ENCODE data around the gene CPLX1.
"Not testable (repeated sequence)": the region's sequence is repeated elsewhere in the genome, so short reads cannot be mapped to it uniquely, and the experiment has no call there.

Gene CPLX1

DNA sequence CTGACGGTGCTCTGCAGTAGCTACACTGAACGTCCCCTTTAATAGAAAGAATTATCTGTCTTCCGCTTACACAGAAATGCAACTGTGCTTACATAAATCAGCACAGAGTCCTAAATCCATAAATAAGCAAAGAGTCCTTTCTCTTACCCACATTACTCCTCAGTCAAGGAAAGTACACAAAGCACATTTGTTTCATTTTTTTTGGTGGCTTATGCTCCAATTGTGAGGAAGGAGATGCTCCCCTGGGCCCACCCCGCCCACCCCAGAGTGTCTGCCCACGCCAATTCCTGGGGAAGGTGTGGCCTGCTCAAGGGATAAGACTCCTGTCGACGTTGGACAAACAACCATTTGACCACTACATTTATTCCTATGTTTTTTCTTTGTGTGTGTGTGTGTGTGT lies 53.8 kb downstream of the CPLX1 start:
- no peak for DNase-seq

DNA sequence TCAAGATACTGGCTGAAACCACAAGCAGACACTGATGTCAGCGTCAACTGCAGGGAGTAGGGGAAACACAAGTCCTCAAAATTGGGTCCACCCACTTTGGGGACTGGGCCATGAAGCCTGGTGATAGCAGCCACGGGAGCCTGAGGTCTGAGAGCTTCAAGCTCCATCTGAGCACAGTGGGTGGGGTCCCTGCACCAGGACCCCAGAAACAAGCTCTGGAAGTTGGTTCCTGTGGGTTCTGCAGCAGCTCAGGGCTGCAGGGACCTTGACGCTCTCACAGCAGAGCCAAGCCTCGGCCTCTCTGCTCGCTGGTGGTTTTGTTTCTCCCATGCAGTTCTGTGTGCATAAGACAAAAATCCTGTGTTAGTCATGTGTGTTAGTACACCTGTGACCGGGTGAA lies 54.5 kb downstream of the CPLX1 start:
- DNase-seq, result no peak

DNA sequence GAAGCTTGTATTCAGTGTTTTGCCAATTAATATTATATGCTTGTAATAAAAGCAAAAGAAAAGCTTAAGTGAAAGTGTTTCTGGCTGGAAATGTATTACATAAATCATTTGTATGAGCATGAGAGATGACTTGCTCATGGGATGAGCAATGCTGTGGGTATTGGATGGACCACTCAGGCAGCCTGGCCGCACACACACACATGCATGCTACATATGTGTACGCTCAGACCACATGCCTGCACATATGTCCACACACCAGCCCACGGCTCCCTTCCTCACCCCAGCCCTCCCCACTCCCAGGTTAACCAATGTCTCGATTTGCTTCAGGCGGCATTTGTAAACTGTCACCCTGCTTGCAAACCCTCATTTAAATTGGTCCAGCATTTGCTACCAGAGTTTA lies 55.9 kb downstream of the CPLX1 start:
- no peak for DNase-seq

DNA sequence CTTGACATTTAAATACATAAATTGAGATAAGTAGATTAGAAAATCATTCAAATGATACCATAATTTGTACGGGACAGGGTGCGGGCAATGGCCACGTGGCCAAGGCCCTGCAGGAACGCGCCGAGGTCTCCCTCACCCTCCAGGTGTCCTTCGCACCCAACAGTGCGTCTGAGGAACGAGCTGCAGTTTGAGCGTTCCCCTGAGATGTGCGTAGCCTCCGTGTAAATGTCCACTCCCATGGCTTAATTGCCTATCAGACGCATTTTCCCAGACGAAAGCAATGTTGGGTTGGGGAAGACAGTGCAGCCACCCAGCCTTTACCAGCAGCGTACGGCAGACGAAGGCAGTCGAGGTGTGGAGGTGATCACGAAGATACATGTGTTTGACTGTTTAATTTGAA lies 56.4 kb downstream of the CPLX1 start:
- no peak for DNase-seq

DNA sequence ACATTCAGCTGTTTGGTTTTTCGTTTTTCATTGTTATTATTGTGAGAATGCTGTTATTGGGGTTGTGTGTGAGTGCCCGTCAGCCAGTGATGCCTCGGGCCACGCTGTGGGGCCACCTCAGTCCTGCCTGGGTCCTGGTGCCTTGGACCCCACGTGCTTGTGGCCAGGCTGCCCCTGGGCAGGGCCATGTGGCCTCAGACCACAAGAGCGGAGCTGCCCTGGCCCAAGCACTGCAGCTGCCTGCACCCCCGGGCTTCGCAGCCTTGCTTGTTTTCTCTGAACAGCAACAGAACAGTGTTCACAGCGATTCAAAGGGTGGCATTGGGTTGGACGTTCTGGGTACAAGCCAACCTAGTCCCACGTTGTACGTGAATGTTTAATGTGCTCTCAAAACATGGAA lies 56.9 kb downstream of the CPLX1 start:
- no peak for DNase-seq

DNA sequence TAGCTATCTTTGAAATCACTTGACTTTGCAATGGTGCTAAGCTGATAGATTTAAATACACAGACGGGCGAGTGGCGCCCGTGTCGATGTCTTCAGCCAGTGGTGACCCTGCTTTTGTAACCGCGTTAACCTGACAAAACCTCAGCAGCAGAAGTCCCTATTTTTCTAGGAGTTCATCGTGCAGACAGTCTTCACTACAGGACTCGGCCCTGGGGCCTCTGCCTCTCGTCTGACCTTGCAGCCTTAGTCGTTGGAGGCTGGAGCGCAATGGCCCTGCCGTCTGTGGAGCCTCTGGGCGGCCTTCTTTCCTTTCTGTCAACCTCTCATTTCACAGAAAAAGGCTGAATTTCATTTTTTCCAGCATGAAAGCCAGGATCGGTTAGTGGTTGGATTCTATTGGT lies 57.9 kb downstream of the CPLX1 start:
- DNase-seq, result no peak

DNA sequence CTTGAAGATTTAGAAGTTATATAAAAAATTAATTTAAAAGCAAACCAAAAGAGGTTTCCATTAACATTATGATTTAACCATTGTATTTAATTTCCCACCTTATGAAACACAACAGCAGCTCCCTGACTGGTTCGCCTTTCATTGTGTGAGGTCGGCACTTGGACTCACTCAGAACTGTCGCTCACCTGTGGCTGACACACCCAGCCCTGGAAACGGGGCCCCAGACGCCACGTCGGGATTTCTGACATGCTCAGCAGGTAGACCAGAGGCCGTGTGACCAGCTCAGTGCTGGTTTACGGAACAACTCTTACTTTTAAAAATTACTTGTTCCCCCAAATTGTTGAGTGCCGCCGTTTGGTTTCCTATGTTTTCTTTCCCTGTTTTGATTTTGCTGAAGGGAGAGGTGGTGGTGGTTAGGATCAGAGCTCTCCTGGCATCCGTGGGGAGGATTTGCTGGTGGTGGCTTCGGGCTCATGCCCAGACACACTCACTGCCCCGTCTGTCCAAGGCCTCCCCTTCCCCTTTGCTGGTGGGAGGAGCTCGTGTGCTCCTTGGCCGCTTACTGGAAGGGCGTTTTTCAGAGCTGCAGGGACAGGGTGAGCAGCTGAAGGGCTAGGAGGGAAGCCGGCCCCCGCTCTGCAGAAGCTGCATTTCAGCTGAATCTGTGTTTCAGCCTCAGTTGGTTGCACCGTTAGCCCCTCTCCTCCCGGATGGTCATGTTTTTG lies 59.2 kb downstream of the CPLX1 start:
- DNase-seq, result no peak

DNA sequence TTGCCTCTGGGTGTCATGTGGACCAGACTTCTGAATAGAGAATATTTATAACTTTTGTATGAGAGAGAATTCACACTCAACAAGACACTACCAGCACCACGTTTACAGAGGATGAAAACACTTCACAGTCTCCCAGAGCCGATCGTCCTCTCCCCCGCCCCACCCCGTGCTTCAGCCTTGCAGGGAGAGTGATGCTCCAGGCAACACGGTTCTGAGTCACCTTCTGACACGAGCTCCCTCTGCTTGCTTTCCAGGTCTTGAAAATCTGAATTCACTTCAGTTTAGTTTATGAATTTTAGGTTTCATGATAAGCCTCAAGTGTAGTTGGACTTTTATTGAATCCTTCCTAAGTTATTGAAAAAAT lies 59.8 kb downstream of the CPLX1 start:
- no peak for DNase-seq

DNA sequence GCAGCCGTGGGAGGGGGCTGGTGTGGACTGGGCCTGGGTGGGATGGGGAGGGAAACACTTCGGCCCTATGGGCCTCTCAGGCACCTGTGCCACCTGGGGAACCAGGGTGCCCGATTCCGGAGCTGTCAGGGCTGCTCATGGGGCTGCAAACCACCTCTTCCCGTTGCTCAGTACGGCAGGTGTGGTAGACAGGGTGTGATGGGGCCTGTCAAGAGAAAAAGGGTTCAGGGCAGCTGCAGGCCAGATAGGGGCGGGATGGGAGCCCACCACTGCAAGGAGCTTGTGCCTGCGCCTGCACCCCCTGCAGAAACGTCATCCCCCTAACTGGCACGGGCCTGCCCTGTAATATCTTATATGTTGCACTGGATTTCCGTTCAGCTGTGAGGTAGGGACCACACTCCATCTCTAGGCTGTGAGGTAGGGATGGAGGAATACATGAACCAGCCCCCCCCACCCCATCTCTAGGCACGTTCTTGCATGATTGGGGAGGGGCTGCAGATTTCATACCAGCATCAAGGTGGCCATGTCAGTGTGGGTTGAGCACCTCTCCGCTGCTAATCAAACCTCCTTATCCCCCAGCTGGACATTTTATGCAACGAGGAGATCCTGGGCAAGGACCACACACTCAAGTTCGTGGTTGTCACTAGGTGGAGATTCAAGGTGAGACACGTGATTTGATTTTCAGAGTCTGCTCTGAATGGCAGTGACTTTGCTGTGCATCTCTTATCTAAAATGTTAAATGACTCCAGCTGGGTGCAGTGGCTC lies 61.3 kb downstream of the CPLX1 start:
- DNase-seq, result no peak

DNA sequence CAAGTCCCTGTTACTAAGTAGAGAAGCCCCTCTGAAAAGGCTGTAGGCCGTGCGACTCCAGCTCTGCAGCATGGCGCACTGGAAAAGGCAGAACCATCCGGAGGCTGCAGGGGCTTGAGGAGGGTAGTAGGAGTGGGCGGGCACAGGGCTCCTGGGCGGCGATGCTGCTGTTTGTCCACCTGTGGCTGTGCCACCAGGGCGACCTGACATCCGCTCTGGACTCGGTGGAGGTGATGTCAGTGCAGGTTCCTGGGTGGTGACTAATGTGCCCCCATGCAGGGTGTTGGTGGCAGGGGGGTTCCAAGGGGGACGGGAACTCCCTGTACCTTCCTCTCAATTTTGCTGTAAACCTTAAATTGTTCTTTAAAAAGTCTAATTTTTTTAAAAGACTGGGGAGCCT lies 62.0 kb downstream of the CPLX1 start:
- peak; percentile 21 for DNase-seq

DNA sequence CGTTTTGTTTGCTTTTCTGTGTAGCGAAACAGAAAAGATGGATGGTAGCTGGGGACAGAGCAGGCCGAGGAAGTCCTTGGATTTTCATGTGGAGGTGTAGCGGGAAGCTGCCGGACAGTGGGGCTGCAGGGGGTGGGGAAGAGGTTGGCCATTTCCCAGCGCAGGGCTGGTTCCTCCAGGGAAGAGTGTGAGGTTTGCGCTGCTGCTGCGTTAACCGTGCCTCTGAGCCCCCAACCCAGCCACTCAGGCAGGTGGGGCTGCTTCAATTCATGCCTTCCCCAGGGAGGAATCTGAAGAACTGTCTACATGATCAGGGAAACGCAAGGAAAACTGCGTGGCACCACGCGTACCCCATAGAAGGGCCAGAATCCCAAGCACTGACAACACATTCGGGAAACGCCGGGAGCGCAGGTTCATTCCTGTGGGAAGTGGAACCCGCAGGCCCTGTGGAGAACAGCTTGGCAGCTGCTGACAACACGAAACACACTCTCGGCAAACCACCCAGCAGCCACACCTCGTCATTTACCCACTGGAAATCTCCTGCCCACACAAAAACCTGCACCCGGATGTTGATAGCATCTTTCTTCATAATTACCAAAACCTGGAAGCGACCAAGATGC lies 62.6 kb downstream of the CPLX1 start:
- no peak for DNase-seq

DNA sequence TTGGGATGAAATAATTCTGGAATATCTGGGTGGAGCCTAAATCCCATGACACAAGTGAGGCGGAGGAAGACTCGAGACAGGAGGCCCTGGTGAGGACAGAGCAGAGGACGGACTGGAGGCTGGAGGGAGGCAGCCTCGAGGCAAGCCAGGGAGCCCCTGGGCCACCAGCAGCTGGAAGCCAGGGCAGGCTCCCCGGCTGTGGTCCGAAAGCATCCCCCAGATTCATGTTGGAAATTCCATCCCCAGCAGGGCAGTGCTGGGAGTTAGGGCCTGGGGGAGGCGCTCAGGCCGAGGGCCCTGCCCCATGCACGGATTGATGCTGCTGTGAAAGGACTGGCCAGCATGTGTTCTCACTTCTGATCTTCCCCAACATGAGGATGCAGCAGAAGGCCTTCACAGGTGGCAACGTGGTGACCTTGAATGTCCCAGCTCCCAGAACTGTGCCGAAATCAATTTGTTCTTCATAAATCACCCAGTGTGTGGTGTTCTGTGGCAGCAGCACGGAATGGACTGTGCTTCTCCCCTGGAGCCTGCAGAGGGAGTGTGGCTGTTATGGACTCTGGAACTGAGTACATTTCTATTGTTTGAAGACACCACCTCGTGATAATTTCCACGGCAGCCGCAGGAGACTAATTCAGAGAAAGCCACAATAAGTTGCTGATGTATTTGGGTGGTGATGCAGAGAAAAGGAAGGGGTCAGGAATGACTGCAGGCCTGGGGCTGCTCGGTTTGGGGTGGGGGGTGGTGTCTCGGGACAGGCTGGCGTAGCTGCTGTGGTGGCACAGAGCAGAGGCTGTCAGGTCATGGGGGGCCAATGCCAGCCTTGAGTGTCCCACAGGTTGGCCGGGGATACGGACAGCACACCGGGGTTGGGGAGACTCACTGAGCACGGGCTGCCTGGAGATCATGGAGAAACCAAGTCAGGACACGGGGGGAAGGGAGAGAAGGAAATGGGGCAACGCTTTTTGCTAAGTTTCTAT lies 63.4 kb downstream of the CPLX1 start:
- DNase-seq, result no peak

DNA sequence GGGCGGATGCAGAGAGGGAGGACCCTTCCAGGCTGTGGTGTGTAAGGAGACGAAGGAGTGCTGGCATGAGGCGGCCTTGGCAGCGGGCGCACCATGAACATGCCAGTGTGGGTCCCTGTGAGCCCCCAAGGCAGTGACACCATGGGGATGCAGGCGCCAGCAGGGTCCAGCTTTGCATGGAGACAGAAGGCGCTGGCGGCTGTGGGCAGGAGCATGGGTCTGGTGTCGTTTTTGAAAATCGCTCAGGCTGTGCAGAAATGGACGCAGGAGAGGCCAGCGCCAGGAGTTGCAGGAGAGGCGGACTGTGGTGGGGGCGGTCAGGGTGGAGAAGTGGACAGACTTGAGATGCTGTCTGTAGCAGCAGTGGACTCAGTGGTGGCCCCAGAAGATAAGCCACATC lies 64.2 kb downstream of the CPLX1 start:
- DNase-seq, result no peak

DNA sequence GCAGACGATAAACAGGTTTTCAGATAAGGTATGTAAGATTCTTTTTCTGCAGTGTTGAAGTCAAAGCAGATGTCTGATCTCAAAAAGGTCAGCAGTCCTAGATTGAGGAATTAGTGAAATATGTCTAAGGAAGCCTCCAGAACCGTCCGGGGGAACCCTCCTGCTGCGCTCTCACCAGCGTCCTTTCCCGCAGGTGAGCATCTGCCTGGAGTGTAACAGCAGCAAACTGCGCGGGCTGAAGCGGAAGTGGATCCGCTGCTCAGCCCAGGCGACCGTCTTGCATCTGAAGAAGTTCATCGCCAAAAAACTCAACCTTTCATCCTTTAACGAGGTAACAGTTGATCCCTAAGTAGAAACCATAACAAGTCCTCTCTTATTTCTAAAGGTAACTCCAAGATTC lies 64.8 kb downstream of the CPLX1 start:
- DNase-seq, result no peak

DNA sequence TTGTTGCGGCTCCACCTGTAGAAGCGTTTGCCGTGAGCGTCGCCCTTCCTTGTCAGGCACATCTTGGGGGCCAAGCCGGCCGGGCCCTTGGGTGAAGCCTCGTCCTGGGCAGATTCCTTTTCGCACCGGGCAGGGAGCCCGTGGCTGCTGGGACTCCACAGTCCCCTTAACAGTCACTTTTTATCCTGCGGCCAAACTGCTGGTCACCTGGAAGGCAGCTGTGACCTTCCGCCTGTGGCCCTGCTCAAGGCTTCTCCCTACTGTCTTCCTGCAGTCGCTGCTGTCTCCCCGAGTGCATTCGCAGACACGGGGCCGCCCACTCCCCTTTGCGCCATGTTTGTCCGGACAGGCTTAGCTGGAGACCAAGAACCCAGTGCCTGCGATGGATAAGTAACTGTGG lies 65.3 kb downstream of the CPLX1 start:
- no peak for DNase-seq

DNA sequence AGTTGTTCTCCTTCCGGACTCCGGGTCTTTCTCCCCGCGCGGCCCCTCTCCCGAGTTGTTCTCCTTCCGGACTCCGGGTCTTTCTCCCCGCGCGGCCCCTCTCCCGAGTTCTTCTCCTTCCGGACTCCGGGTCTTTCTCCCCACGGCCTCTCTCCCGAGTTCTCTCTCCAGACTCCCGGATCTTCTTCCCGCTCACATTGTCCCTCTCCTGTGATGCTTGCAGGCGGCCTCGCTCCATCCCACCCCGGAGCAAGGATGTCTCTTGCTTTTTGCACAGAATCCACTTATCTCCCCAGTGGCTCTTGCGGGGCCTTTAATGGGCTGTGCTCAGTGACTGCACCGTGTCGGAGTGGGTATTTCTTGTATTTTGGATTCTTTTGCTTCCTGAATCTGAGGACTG lies 66.1 kb downstream of the CPLX1 start:
- not testable (repeated sequence) for DNase-seq

DNA sequence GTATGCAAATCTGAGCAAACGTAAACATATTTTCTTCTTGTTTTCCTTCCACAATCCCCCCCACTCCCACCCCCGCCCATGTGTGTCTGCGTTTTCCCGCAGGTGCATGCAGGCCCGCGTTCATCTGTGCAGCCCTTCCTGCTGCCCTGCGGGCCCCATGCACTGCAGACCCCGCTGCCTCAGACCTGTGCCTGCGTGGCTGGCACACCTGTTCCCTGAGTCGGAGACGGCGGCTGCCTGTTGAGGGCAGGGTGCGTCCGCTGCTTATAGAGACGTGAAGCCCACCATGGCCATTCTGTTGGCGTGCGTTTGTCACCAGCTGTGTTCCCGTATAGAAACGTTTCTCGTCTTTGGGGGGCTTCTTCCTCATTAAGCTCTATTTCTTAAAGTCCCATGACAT lies 68.8 kb downstream of the CPLX1 start:
- DNase-seq, result no peak

DNA sequence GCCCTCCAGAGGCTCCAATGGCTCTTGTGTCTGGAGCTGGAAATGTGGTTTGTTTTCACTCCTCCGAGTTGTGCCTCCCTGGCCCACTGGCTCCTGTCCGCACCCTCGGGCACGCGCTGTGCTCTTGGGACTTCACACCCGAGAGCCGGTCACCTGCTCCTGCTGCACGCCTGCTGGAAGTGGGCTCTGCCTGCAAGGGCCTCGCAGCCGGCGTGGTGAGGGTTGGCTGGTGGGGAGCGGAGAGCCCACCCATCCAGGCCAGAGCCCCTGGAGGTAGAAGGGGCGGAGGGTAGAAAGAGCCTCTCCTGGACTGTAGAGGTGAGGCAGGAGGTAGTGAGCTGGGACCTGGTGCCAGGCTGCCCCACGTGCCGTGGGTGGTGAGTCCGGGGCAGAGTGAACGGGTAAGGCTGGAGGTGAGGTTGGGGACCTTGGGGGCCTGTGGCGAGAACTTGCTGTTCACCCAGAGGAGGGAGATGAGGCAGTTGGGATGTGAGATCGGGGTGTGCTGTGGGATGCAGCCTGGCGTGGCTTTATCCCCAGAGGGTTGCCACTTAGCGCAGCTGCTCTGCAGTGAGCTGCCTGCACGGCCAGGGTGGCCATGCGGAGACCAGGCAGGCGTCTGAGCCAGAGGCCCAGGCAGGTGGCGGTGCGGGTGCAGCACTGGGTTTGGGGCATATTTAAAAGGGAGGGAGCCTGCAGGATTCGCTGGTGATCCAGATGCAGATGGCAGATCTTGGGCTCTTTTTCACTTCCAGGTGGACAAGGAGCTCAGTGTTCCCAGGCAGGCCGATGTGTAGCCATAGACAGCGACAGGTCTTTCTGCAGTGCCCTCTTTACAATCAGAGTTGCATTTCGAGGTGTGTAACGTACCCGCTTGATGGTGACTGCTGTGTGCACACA lies 71.5 kb downstream of the CPLX1 start:
- DNase-seq, result no peak

DNA sequence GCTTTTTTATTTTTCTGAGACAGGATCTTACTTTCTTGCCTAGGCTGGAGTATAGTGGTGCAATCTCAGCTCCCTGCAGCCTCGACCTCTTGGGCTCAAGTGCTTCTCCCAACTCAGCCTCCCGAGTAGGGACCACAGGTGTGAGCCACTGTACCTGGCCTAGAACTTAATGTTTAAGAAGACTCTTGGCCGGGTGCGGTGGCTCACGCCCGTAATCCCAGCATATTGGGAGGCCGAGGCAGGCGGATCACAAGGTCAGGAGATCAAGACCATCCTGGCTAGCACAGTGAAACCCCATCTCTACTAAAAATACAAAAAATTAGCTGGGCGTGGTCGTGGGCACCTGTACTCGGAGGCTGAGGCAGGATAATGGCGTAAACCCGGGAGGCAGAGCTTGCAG lies 72.7 kb downstream of the CPLX1 start:
- not testable (repeated sequence) for DNase-seq

DNA sequence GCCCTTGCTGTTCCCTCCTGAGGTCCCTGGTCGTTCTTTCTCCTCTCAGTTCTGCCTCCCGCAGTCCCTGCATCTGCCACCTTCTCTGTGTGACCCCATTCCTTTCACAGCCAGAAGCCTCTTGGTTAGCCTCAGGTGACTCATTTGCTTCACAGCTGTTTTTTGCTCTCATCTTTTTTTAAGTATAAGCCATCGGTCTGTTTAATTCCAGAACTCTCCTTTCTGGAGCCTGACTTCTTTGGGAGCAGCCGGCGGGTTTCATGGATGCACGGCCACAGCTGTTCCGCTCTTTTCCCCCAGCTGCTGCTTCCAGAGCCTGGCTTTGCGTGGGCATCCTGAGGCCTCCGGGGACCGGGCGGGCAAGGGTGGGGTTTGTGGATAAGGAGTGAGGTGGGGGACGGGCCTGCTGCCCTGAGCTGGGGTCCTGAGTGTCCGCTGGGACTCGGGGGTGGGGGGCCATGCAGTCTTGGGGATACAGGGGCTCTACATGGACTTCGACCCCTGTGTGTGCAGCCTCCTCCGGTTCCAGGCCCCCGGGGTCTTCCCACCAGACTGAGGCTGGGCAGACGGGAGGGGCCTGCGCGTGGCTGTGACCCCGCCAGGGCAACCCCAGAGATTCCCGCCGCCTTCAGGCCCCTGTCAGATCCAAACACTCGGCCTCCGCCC lies 73.6 kb downstream of the CPLX1 start:
- DNase-seq, result no peak

DNA sequence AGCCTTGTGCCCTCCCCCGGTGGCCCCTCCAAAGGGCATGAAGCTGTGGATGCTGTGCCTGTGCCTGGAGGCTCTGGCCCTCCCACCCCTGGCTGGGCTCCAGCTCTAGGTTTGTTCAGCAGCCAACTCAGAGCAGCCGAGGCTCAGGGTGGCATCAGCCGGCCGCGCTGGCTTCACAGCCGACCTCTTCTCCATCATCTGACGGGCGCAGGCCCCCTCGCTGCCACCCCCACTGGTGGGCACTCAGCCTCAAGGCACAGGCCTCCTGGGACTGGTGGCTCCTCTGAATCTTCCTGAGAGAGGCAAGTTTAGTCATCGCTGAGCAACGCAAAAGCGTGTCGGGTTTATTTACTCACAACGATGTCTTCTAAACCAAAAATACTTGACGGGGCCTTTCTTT lies 74.3 kb downstream of the CPLX1 start:
- no peak for DNase-seq
